ENCODE results near the gene OCRL.
A peak's percentile ranks its signal among the peaks of the same experiment; 100 is the strongest.

Gene OCRL

GRCh38 chrX:129540068-129540653 is at the start of gene OCRL:
Gene OCRL (plus strand): TSS chrX:129540259. CDS start chrX:129540440, 181 bp downstream.
- TF ChIP-seq, protein P1, sequence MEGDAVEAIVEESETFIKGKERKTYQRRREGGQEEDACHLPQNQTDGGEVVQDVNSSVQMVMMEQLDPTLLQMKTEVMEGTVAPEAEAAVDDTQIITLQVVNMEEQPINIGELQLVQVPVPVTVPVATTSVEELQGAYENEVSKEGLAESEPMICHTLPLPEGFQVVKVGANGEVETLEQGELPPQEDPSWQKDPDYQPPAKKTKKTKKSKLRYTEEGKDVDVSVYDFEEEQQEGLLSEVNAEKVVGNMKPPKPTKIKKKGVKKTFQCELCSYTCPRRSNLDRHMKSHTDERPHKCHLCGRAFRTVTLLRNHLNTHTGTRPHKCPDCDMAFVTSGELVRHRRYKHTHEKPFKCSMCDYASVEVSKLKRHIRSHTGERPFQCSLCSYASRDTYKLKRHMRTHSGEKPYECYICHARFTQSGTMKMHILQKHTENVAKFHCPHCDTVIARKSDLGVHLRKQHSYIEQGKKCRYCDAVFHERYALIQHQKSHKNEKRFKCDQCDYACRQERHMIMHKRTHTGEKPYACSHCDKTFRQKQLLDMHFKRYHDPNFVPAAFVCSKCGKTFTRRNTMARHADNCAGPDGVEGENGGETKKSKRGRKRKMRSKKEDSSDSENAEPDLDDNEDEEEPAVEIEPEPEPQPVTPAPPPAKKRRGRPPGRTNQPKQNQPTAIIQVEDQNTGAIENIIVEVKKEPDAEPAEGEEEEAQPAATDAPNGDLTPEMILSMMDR (IDR thresholded peaks at IDR 0.05; ENCODE audit: insufficient read depth, missing control alignments): peak; percentile 47
- DNase-seq (ENCODE audit: insufficient read length, low spot score): peak; percentile 26
- FAIRE-seq: no peak

DNA sequence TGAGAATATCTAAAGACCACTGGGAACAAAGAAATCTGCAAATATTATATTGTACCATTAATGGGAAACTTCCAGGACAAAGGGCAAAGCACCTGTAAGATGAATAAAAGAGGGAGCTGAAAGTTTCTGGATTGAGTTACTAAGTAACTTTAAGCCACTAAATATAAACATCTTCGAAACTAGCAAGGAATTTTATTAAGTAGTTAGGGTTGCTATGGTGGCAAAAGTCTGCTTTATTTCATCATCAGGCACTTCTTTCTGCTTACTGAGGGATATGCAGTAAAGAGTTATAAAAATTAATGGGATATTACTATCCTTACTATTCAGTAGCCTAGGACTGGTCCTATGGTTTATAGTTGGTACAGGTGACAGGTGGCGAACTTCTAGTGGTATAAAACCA is 49.7 kb upstream of the OCRL start:
- DNase-seq (ENCODE audit: insufficient read length, low spot score): no peak
- TF ChIP-seq, protein P1 (IDR thresholded peaks at IDR 0.05; ENCODE audit: insufficient read depth, missing control alignments): no peak
- FAIRE-seq: no peak

DNA sequence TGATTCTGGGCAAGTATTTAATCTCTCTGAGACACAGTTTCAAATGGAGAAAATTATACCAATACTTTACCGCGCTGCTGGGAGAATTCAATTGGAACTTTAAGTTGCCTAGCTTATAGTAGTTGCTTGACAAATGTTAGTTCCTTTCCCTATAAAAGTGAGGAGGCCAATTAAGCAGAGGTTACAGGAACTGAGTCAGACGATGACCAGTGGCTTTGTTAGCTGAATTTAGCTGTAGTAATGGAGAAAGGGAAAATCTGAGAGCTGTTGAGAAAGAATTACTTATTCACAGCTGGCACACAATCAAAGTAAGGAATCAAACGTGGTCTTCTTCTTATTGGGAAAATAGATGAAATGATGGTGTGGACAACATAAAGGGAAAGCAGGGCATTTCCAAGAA is 46.4 kb upstream of the OCRL start:
- TF ChIP-seq, protein P1 (IDR thresholded peaks at IDR 0.05; ENCODE audit: insufficient read depth, missing control alignments): no peak
- FAIRE-seq (no peak), DNase-seq (ENCODE audit: insufficient read length, low spot score) (no peak)

DNA sequence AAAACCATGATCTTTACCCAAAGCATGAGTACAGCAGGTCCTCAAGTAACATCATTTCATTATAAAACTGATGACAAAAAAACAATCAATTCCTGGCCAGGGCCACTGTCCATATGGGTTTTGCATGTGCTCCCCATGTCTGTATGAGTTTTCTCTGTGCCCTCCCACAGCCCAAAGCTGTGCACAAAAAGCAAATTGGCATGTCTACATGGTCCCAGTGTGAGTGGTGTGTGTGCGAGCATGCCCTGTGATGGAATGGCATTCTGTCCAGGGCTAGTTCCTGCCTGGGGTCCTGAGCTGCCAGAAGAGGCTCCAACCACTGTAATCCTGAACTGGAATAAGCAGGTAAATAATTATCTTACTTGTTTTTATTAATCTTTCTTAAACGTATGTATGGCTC is 45.2 kb upstream of the OCRL start:
- TF ChIP-seq, protein P1 (IDR thresholded peaks at IDR 0.05; ENCODE audit: insufficient read depth, missing control alignments): no peak
- DNase-seq (ENCODE audit: insufficient read length, low spot score) (no peak), FAIRE-seq (no peak)

GRCh38 chrX:129495900-129496299 is 44.2 kb upstream of the OCRL start:
- TF ChIP-seq, protein P1 (IDR thresholded peaks at IDR 0.05; ENCODE audit: insufficient read depth, missing control alignments): no peak
- FAIRE-seq: no peak

GRCh38 chrX:129496625-129497024 is 43.4 kb upstream of the OCRL start:
- TF ChIP-seq, protein P1 (IDR thresholded peaks at IDR 0.05; ENCODE audit: insufficient read depth, missing control alignments): no peak
- DNase-seq (ENCODE audit: insufficient read length, low spot score) (no peak), FAIRE-seq (no peak)

More at GRCh38 chrX:129495900-129496299, 44.2 kb upstream of the OCRL start:
- no peak for DNase-seq (ENCODE audit: insufficient read length, low spot score)

- FAIRE-seq (no peak), DNase-seq (ENCODE audit: insufficient read length, low spot score) (no peak)
- TF ChIP-seq, protein P1 (IDR thresholded peaks at IDR 0.05; ENCODE audit: insufficient read depth, missing control alignments): no peak
These were observed 42.8 kb upstream of the OCRL start for GRCh38 chrX:129497146-129497843.
